Cardiac septum (tissue), 1 donor: ENCODE measurements around the gene ONECUT3. TPM values are rescaled to one million over a fixed set of nuclear protein-coding genes. Genes with fewer than 3 reads are reported as not detected.
"Not testable (repeated sequence)": the region's sequence is repeated elsewhere in the genome, so short reads cannot be mapped to it uniquely, and the experiment has no call there.

Source experiments
- DNase-seq: peaks from one replicate; pipeline ENCODE4 v3.0.0-alpha.2; 2020; ENCODE audit warnings: low spot score
- intact Hi-C: fragments of 100-400 bp; cut with DNase I; formaldehyde crosslinking; loops from one replicate; pipeline ENCODE4 v1.14.0; 2022
- long read RNA-seq: library from polyadenylated mRNA; unstranded; transcript quantifications from one replicate; pipeline ENCODE4 v2.0.0, GENCODE V29; 2021
- total RNA-seq: library from RNA; stranded (reverse); fragmentation: NEBNext Ultra II Directional; extraction: Animal tissue kit (Norgen Biotek cat#: 25700); gene quantifications from one replicate; pipeline ENCODE4 v1.2.1, GENCODE V29; 2021
- donor health status: DM: no; HTN: no; CAD: no.

The ONECUT3 gene
- not detected for total RNA-seq
- long read RNA-seq = 0 reads

DNA sequence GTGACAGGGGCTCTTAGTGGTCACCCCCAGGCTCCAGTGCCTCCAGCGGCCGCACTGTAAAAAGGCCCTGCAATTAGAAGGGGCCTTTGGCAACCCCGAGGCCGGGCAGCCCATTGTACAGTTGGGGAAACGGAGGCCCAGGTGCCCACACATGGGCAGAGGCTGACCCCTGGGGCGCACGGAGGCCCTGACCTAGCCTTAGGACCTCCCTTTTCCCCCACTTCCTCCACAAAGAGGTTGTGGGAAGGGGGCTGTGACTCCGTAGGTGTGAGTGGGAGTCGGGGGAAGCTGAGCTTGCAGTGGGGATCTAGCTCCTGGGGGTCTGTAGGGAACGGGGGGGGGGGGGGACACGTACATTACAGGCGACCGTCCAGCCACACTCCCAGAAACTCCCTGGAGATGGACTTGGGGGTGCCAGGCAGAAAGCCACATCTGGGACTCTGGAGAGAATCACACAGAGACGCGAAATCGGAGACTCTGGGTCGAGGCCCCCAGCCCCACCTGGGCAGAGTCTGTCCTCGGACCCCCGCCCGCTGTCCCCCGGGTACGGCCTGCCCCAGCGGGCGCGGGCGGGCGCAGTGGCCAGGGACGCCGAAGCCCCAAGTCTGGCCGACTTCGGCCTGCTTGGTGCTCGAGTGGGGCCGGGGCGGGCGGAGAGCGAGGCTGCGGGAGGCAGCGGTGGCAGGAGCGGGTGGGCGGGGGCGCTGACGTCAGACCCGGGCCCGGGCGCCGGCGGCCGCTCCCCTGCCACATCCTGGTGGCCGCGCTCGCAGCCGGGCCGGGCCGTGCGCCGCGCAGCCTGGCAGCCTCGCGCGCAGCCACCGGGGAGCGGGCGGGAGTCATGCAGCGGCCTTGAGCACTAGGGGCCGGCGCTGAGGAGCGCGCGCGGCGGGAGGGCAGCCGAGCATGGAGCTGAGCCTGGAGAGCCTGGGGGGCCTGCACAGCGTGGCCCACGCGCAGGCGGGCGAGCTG, at the start of gene ONECUT3:
Gene ONECUT3 (plus strand): TSS at position 750 of the 972 bp plus-strand sequence. CDS start 157 bp downstream, at position 907.
- no peak for DNase-seq

DNA sequence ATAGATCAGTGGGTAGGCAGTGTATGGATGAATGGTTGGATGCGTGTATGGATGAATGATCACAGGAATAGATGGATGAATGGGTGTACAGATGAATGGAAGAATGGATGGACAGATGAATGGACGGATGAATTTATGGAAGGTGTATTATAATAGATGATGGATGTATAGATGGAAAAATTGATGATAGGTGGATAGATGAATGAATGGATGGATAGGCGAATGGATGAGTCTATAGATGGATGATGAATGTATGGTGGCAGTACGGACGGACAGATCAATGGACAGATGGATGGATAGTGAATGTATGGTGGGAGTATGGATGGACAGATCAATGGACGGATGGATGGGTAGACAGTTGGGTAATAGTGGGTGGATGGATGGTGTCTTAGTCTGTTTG, 49.0 kb upstream of the ONECUT3 start:
- DNase-seq = no peak
- intact Hi-C loops = no loop called here

More for the DNA sequence above, at the start of gene ONECUT3:
- intact Hi-C loops = no loop called here

DNA sequence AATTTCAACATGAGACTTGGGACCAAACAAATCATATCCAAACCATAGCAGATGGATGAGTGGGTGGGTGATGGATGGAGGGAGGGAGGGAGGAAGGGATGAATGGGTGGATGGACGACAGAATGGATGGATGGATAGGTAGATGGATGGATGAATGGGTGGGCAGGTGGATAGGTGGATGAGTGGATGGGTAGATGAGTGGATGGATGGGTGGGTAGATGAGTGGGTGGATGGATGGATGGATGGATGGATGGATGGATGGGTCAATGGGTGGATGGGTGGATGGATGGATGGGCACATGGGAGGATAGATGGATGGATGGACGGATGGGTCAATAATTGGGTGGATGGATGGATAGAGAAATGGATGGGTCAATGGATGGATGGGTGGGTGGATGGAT, 47.9 kb upstream of the ONECUT3 start:
- no peak for DNase-seq

DNA sequence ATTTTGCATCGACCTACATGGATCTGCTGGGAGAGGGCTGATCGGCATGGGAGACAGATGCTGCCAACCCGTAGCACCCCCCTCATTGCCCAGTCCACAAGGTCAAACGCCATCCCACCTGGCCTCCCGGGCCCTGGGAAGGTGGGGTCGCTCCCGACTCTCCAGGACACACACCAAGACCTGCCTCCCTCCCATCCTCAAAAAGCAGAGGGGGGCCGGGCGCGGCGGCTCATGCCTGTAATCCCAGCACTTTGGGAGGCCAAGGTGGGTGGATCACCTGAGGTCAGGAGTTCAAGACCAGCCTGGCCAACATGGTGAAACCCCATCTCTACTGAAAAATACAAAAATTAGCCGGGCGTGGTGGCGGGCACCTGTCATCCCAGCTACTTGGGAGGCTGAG, 46.7 kb upstream of the ONECUT3 start:
- intact Hi-C loops, DNase-seq: not testable (repeated sequence)

More for the DNA sequence above, 47.9 kb upstream of the ONECUT3 start:
- intact Hi-C loops = no loop called here

DNA sequence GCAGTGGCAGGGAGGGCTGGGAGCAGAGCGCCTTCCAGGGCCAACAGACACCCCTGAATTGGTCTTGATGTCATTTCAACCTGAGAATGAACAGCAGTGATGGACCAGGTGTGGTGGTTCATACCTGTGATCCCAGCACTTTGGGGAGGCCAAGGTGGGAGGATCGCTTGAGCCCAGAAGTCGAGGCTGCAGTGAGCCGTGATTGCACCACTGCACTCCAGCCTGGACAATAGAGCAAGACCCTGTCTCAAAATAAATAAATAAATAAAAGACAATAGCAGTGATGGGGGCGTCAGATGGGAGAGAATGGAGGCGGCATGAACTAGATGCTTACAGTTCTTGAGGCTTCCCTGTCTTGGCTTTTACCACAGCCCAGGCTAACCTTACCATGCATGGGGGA, 46.1 kb upstream of the ONECUT3 start:
- intact Hi-C loops = no loop called here
- DNase-seq = no peak

DNA sequence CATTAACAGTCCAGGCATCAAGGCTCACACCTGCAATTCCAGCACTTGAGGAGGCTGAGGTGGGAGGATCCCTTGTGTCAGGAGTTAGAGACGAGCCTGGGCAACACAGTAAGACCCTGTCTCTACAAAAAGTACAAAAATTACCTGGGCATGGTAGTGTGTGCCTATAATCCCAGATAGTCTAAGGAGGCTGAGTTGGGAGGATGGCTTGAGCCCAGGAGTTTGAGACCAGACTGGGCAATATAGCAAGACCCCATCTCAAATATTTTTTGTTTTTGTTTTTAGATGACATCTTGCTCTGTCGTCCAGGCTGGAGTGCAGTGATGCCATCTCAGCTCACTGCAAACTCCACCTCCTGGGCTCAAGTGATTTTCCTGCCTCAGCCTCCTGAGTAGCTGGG, 40.1 kb upstream of the ONECUT3 start:
- intact Hi-C loops = no loop called here
- no peak for DNase-seq

DNA sequence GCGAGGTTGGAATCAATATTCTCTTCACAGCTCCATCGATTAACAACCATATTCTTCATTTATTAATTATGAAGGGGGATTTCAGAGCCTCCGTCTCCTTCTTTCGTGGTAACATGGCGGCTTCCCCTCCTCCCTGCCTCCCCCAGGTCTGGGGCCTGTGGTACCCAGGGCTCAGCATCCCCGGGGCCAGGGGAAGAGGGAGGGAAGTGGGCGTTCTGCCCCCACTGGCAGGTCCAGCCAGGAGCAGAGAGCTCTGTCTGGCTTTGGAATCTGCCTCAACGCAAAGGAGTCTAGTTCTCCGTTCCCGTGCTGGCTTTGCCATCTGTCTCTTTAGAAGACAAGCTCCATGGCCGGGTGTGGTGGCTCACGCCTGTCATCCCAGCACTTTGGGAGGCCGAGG, 37.8 kb upstream of the ONECUT3 start:
- no peak for DNase-seq
- intact Hi-C loops = no loop called here

DNA sequence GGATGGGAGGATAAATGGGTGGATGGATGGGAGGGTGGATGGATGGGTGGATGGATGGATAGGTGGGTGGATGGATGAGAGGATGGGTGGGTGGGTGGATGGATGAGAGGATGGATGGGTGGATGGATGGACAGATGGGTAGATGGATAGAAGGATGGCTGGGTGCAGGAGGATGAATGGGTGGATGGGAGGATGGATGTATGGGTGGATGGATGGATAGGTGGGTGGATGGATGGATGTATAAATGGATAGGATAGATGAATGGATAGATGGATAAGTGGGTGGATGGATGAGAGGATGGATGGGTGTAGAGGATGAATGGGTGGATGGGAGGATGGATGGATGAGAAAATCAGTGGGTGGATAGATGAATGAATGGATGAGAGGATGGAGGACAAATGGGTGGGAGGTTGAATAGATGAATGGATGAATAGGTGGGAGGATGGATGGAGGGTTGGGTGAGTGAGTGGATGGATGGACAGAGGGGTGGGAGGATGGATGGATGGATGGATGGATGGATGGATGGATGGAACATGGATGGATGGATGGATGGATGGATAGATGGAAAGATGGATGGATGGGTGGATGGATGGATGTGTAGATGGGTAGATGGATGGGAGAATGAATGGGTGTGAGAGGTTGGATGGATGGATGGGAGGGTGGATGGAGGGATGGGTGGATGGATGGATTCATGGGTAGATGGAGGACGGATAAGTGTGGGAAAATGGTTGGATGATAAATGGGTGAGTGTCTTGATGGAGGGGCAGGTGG, 35.9 kb upstream of the ONECUT3 start:
- no peak for DNase-seq
- intact Hi-C loops = no loop called here

DNA sequence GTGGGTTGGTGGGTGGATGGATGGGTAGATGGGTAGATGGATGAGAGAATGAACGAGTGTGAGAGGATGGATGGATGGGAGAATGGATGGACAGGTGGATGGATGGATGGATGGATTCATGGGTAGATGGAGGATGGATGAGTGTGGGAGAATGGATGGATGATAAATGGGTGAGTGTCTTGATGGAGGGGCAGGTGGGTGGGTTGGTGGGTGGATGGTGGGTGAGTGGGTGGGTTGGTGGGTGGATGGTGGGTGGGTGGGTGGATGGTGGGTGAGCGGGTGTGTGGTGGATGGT, 35.4 kb upstream of the ONECUT3 start:
- DNase-seq = no peak
- intact Hi-C loops = no loop called here

DNA sequence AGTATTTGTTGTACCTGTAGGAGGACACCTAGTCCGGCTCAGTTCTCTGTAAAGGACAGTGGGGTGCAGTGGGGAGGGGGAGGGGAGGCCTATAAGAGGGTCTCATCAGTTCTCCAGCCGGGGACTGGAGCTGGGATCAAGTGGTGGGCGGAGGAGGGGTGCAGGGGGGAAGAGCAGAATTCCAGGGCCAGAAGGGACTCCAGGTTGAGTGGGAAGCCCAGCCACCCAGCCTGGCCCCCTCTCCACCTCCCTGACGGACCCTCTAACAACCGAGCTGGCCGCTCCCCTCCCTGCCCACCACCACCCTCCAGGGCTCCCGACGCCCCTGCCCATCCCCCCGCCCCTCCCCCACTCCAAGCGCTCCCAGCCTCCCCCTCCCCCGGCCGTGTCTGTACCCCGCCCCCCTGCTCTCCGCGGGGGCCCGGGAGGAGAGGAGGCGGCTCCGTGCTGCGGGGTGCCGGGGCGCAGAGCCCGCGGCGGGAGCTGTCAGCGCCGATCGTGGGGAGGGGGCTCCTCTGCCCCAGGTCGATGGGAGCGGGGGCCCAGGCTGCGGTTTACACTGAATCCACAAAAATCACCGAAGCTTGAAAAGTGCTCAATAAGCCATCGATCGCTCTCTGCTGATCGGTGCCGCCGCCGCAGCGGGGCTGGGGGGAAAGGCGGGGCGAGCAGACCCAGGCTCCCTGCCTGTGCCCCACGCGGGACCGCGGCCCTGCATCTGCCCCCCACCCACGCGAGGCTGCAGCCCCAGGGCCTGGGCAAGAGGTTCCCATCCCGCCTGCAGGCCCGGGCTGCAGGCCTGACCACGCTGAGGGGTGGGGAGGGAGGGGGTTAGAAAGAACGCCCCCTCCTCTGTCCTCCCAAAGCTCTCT, 34.6 kb upstream of the ONECUT3 start:
- no peak for DNase-seq
- intact Hi-C loops = no loop called here

DNA sequence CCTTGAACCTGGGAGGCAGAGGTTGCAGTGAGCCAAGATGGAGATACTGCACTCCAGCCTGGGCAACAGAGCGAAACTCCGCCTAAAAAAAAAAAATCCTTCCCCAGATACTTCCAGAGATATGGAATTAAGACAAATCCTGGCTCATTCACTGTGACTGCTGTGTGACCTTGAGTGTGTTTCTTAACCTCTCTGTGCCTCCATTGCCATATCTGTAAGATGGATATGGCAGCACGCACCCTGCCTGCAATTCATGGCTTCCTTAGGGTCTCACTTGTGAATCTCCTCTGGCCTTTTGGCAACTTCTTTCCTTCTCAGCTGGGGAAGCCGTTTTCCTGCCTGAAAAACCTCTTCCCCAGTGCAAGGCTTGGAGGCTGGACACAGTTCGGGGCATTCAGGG, 33.8 kb upstream of the ONECUT3 start:
- intact Hi-C loops = no loop called here

DNA sequence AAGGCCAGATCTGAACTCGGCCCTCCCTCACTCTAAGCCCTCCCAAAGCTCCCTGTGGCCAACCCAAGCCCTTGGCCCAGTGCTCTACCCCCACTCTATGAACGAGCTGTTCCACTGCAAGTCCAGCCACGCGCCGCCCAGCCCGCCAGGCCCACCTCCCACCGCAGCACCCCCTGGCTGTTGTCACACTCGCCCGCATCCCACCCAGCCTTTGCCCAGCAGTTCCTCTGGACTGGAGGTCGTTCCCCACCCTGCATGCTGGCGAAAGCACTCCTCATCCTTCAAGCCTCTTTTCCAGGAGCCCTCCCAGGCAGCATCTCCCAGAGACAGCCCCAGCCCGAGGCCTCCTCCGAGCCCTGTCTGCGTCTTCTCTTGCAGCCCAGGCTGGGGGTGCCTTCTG, 33.1 kb upstream of the ONECUT3 start:
- intact Hi-C loops = no loop called here
- no peak for DNase-seq

More for the DNA sequence above, 33.8 kb upstream of the ONECUT3 start:
- DNase-seq = no peak

DNA sequence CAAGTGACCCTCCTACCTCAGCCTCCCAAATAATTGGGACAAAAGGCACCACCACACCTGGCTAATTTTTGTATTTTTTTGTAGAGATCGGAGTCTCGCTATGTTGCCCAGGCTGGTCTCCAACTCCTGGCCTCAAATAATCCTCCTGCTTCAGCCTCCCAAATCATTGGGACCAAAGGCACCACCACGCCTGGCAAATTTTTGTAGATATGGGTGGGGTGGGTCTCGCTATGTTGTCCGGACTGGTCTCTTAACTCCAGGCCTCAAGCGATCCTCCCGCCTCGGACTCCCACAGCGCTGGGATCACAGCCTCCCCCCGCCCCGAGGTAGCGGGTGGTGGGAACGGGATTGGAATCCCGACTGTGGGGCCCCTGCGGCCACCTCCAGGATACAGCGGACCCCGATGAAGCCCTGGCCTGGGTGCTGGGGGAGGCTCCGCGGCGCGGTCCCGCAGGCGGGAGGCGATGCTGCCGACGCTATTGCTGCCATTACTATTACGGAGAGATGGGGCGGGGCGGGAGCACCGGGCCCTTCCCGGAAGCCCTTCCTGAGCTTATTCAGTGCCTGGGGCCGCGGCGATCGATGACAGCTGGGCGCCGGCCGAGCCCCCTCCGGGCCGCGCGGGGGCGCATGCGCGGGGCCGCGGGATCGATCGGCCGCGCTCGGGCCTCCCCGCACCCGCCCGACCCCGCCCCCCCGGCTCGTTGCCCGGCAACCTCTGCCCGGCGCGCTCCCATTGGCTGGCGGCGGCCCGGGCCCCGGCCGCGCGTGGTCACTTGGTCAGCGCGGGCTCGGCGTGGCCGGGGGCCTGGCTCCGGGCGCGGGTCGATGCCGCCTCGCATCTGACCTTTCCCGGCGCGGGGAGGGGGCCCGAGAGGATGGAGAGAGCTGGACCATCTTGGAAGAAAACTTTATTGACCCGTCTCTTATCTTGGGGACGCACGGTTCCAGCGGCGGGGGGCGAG, 27.9 kb upstream of the ONECUT3 start:
- DNase-seq = no peak

DNA sequence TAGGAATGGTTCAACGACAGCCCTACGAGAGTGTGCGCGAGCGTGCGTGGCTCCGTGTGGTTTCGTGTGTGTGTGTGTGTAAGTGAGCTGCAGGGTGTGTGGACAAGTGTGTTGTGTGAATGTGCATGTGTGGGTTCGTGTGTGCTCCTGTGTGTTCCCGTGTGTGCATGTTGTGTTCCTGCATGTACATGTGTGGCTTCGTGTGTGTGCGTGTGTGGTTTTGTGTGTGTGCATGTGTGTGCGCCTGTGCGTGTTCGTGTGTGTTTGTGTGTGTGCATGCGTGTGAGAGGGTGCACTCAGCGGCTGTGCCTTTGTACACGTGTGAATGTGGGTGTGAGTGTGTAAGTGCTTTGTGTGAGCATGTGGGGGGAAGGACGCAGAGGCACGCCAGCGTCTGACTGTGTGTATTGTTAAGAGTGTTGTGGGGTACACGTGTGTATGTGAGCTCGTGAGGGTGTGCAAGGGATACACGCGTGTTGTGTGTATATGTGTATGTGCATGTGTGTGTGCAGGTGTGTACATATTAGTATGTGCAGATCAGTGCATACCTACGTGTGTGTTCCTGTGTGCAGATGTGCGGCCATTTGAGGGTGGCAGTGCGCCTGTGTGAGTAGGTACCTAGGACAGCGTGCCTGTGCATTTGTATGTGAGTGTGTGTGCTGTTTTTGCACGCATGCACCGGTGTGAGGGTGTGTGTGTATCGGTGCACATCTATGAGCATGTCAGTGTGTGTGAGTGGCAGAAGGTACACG, 24.3 kb upstream of the ONECUT3 start:
- no peak for DNase-seq
- intact Hi-C loops = no loop called here

More for the DNA sequence above, 27.9 kb upstream of the ONECUT3 start:
- intact Hi-C loops = no loop called here

DNA sequence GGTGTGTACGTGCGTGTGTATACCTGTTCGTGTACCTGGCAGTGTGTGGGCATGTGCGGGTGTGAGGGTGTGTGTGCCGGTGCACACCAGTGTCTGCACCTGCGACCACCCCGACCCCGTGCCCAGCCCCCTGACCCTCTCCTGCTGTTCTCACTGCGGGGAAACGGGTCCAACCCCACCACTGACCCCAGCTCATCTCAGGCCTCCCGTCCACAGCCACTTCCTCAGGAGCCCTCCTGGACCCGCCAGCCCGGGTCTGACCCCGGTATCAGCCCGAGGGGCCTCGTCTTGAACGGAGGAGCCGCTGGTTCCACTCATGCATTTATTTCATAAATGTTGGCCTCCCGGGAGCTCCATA, 23.8 kb upstream of the ONECUT3 start:
- intact Hi-C loops = no loop called here
- DNase-seq = no peak

DNA sequence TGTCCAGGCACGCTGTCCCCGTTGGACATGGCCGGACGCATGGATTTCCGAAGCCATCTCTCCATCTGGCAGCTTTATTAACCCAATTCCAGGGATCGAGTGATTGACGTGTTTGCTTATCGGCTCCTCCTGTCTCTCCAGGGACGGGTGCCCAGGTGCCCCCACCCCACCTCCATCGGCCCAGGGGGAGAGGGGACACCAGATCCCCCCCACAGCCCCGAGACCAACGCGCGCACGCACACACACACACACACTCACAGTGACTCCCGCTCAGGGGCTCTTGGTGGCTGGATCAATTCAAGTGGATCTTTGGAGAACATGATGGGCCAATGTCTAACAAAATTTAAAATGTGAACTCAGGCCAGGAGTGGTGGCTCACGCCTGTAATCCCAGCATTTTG, 23.1 kb upstream of the ONECUT3 start:
- intact Hi-C loops = no loop called here
- no peak for DNase-seq

DNA sequence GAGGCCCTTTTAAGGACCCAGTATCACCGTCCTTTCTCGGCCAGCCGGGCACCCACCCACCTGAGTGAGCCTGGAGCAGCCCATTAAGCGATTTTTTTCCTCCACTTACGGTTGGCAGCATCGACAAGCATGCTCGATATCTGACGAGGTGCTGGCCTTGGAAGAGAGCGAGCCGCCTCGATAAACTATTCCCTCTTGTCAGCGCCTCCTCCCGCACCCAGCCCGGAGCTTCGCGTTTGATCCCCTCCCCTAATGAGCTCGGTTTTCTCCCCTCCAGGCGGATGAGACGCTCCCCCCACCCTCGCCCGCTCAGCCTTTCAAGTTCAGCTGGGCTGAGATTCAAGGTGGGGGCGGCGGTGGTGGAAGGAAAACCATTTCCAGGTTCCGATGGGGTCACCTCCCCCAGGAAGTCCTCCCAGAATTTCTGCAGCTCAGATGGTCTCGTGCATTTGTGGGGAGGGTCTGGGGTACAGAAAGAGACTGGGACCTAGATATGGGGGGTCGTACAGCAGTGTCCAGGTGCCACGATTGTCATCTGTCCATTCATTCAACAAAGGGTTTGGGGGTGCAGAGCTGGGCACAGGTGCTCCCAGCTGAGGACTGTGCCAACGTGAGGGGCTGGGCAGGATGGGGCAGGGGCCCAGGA, 18.9 kb upstream of the ONECUT3 start:
- no peak for DNase-seq
- intact Hi-C loops = no loop called here

DNA sequence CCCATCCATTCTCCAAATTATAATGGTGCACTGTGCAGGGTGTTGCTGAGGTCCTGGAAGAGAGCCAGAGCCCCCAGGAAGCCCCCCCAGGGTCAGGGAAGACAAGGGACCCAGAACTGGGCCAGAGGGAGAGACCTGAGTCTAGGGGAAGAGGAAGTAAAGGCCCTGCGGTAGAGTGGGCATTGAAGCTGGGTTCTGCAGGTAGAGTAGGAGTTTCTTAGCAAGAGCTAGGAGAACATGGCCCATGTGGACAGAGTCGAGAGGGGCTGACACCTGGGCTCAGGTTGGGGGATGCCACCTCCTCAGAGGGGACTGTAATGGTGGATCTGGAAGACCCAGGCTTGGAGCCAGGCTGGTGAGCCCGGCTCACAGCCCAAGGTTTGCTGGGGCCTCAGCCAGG, 17.0 kb upstream of the ONECUT3 start:
- no peak for DNase-seq
- intact Hi-C loops = no loop called here
